ENCODE measurements around the gene TSPAN9. TPM values are rescaled to one million over a fixed set of nuclear protein-coding genes. Genes with fewer than 3 reads are reported as not detected.

Gene TSPAN9
- total RNA-seq, 3 donors from 2014 or later = 16.8 to 44.9 (median 36.9) TPM

DNA sequence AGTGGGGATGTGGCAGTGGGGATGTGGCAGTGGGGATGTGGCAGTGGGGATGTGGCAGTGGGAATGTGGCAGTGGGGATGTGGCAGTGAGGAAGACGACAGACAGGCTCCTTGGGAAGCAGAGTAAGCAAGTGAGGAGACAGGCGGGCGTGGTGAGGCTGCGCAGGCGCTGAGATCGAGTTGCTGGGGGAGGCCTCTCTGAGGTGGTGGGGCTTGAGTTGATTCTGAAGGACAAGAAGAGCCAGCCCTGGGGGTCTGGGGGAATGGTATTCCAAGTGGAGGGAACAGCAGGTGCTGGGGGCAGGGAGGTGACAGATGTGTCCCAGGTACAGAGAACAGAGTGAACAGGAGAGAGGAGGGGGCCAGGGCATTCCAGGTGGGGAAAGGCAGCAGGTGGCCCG lies 33.8 kb upstream of the TSPAN9 start:
- DNase-seq (ENCODE audit: low spot score in 2 of 2) = no peak
- Histone ChIP-seq H3K9me3 (no peaks in the 10 kb centered on the region), H3K27ac (no peak overlapping the region), H3K36me3 (no peaks in the 10 kb centered on the region), H3K4me3 (no peak overlapping the region), H3K27me3 (no peaks in the 10 kb centered on the region), H3K4me1 (no peaks in the 10 kb centered on the region)
- no peak for TF ChIP-seq CTCF (IDR thresholded peaks at IDR 0.05)
- TF ChIP-seq POLR2AphosphoS5 (IDR thresholded peaks at IDR 0.05) = no peak
- no peak for TF ChIP-seq POLR2A (IDR thresholded peaks at IDR 0.05)
- intact Hi-C loops (cut with DNase I; ENCODE audit: low total_unique reads) = no loop called here

GRCh38 chr12:3044141-3044630 lies 33.0 kb upstream of the TSPAN9 start:
- no peaks in the 10 kb centered on the region for H3K27me3 ChIP-seq
- TF ChIP-seq POLR2A (IDR thresholded peaks at IDR 0.05) = no peak
- no peaks in the 10 kb centered on the region for H3K9me3 ChIP-seq
- intact Hi-C loops (cut with DNase I; ENCODE audit: low total_unique reads) = no loop called here
- no peak overlapping the region for H3K4me3 ChIP-seq
- H3K4me1 ChIP-seq = no peaks in the 10 kb centered on the region
- no peaks in the 10 kb centered on the region for H3K36me3 ChIP-seq
- no peak for DNase-seq (ENCODE audit: low spot score in 2 of 2)
- no peak overlapping the region for H3K27ac ChIP-seq

GRCh38 chr12:3045494-3045893 lies 31.7 kb upstream of the TSPAN9 start:
- Histone ChIP-seq H3K4me1 (no peaks in the 10 kb centered on the region), H3K36me3 (no peaks in the 10 kb centered on the region), H3K27me3 (no peaks in the 10 kb centered on the region), H3K27ac (no peak overlapping the region), H3K4me3 (no peak overlapping the region), H3K9me3 (no peaks in the 10 kb centered on the region)
- intact Hi-C loops (cut with DNase I; ENCODE audit: low total_unique reads) = no loop called here
- DNase-seq (ENCODE audit: low spot score in 2 of 2) = no peak
- TF ChIP-seq CTCF (IDR thresholded peaks at IDR 0.05) (no peak), POLR2A (IDR thresholded peaks at IDR 0.05) (no peak), POLR2AphosphoS5 (IDR thresholded peaks at IDR 0.05) (no peak)

GRCh38 chr12:3045989-3046388 lies 31.2 kb upstream of the TSPAN9 start:
- H3K4me1 ChIP-seq = no peaks in the 10 kb centered on the region
- H3K27me3 ChIP-seq = no peaks in the 10 kb centered on the region
- no peak overlapping the region for H3K4me3 ChIP-seq
- no peaks in the 10 kb centered on the region for H3K9me3 ChIP-seq
- no peak for DNase-seq (ENCODE audit: low spot score in 2 of 2)
- no peak overlapping the region for H3K27ac ChIP-seq
- intact Hi-C loops (cut with DNase I; ENCODE audit: low total_unique reads) = no loop called here
- TF ChIP-seq POLR2AphosphoS5 (IDR thresholded peaks at IDR 0.05) = no peak
- TF ChIP-seq CTCF (IDR thresholded peaks at IDR 0.05) = no peak
- no peak for TF ChIP-seq POLR2A (IDR thresholded peaks at IDR 0.05)
- H3K36me3 ChIP-seq = no peaks in the 10 kb centered on the region

DNA sequence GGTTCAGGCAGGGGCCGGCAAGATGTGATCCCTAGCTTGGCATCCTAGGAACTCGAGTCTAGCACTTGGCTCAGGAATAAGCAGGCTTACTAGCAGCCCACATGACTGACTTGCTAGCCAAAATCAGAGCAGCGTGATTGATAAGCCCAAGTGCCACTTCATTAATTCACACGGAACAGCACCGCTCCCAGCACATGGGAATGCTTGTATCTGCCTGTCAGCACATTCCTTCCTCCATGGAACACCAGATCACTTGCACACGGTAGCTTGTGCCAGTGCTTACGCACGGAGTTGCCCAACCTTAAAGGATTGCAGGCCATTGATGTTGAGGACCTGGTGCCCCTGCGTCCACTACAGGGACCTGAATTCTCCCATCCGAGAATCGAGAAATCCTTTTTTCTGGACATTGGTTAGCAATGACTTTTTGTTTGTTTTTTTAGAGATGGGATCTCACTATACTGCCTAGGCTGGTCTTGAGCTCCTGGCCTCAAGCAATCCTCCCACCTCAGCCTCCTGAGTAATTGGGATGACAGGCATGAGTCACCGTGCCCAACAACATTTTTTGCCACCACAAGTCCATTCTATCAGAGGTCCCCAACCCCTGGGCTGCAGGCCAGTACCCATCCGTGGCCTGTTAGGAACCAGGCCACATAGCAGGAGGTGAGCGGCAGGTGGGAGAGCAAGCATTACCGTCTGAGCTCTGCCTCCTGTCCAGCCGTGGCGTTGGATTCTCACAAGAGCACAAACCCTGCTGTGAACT lies 30.6 kb upstream of the TSPAN9 start:
- Histone ChIP-seq H3K27ac (no peak overlapping the region), H3K27me3 (no peaks in the 10 kb centered on the region), H3K36me3 (no peaks in the 10 kb centered on the region), H3K4me3 (no peak overlapping the region), H3K4me1 (no peaks in the 10 kb centered on the region), H3K9me3 (no peaks in the 10 kb centered on the region)
- TF ChIP-seq POLR2A (IDR thresholded peaks at IDR 0.05) (no peak), POLR2AphosphoS5 (IDR thresholded peaks at IDR 0.05) (no peak), CTCF (IDR thresholded peaks at IDR 0.05) (no peak)
- DNase-seq (ENCODE audit: low spot score in 2 of 2) = no peak
- intact Hi-C loops (cut with DNase I; ENCODE audit: low total_unique reads) = no loop called here
